GM19328 (cell line): ENCODE data around the gene APBA1.
"Not testable (repeated sequence)": the region's sequence is repeated elsewhere in the genome, so short reads cannot be mapped to it uniquely, and the experiment has no call there.

ENCODE experiments used
- ATAC-seq: cut with Tn5 transposase; IDR thresholded peaks from one replicate; pipeline ENCODE4 v1.9.1; 2021; ENCODE audit warnings: mild to moderate bottlenecking, moderate library complexity; ENCODE audit not compliant: unreplicated experiment

The APBA1 gene

DNA sequence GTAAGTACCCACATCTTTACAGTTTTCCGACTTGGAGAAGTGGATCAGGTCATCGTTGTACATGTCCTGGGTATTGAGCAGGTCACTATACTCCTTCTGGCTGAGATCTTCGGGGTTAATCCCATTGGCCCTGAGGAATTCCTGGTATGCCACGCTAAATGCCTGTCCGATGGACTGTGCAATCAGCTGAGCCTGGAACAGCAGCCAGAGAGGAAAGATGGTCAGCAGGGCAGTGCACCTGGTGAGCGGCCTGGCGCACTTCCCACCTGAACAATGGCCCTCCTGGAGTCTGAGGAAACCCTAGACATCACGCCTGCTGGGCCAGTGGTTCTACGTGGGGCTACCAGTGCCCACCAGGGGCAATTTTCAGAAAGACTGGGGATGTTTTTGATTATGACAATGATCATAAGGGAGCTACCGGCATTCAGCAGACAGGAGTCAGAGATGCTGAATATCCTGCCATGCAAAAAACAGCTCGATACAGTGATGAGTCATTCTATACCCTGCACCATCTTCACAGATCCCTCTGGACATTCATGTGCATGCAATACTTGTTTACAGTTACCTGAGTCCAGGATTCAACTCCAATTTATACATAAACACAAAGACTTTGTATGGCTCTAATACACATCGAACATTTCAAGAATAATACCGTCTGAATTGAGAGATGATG, 219.9 kb downstream of the APBA1 start:
- no peak for ATAC-seq

DNA sequence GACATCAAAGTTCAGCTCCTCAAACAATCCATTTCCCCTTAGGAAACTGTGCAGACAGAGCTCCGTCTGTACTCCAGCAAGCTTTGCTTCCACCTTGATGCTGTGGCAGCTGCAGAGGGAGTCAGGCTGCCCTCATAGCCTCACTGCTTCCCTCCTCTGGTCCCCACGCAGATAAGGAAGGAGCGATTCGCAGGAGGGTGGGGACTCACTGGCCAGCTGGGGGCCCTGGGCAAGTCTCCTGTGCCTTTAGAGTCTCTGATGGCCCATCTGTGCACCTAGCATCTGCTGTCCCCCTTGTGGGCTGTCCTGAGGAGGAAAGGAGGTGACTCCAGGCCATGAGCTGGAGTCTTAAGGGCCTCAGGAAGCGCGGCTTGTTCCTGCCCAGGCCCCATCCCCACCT, 225.7 kb downstream of the APBA1 start:
- no peak for ATAC-seq

DNA sequence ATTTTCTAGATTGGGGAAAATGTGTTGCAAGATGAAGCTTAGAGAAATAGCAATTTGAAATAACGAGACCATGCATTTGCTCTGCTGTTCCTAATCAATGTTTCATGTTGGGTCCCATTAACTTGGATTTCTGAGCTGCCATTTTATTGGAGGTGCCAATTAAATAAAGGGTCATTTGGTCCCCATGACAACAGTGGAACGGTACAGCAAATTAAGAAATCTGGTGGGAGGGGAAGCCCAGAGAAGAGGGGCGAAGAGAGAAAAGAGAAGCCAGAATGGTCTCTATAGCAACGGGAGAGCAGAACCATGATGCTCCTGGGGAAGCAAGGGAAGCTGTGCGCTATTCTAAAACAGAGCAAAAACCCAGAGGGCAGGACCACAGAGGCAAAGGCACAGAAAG, 226.9 kb downstream of the APBA1 start:
- no peak for ATAC-seq

DNA sequence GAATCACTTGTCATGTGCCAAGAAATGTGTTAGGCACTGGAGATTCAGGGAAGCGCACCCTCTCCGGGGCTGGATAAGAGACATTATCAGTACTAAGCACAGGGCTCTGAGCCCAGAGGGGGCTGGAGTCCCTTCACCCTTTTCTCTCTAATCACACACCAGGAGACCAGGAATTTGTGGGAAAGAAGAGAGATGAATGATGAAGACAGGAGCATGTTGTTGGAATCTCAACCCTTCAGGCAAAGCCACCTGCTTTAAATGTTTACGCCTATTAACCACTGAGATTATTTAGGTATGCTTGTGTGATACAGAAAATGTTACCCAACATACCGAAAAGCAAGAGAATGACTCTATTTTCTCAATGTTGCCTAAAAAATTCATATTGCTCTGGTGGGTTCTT, 227.4 kb downstream of the APBA1 start:
- ATAC-seq = no peak

DNA sequence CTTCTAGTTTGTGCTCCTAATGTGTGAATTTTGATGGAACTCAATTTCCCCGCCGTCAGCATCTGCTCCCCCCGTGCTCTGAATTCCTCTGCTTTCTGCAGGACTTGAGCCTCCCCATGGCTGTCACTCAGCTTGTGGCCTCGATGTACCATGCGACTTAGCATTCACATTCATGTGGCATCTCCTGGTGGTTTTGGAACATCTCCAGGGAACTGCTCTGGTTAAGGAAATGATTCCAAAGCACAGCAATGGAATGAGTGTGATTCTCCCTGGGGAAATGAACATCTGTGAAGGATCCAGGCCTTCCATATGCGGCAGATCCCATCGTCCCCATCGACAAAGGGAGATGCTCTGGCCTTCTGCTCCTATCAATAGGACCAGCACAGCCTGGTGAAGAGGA, 228.2 kb downstream of the APBA1 start:
- ATAC-seq = no peak

DNA sequence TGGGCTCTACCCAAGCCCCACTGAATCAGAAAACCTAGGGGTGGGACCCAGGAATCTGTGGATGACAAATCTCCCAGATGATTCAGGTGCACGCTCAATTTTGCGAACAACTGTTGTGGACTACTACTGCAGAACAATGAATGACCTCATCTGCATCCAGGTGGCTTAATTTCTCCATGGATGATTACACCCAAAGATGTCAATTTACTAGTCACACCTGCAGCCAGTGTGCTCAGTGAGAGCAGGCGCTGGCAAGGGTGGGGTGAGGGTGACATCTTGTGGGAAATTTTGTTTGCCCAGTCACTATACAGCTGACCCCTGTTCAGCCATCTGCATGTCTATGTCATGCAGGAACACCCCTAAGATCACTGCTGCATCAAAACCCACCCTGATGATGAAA, 229.0 kb downstream of the APBA1 start:
- no peak for ATAC-seq

DNA sequence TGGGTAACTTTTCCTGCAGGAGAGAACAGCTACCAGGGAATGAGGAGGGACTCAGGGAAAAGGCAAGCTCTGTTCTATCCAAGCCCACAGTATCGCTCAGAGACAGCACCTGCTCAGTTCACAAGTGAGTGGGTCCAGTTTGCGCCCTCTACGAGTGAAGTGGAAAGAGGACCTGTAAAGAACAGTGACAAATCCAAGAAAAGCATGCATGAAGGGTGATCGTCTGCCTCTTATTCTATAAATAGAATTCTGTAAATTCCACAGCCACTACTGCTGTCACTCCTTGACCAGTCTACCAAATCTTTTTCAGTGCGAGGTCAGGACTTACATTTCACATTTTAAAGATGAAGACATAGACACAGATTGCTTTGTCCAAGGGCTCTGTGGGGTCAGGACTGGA, 229.7 kb downstream of the APBA1 start:
- no peak for ATAC-seq

DNA sequence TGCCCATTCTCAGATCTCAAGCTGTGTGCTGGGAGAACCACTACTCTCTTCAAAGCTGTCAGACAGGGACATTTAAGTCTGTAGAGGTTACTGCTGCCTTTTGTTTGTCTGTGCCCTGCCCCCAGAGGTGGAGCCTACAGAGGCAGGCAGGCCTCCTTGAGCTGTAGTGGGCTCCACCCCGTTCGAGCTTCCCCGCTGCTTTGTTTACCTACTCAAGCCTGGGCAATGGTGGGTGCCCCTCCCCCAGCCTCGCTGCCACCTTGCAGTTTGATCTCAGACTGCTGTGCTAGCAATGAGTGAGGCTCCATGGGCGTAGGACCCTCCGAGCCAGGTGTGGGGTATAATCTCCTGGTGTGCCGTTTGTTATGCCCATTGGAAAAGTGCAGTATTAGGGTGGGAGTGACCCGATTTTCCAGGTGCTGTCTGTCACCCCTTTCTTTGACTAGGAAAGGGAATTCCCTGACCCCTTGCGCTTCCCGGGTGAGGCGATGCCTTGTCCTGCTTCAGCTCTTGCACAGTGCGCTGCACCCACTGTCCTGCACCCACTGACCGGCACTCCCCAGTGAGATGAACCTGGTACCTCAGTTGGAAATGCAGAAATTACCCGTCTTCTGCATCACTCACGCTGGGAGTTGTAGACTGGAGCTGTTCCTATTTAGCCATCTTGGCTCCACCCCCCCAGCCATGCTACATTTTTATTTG, 231.8 kb downstream of the APBA1 start:
- ATAC-seq = not testable (repeated sequence)

DNA sequence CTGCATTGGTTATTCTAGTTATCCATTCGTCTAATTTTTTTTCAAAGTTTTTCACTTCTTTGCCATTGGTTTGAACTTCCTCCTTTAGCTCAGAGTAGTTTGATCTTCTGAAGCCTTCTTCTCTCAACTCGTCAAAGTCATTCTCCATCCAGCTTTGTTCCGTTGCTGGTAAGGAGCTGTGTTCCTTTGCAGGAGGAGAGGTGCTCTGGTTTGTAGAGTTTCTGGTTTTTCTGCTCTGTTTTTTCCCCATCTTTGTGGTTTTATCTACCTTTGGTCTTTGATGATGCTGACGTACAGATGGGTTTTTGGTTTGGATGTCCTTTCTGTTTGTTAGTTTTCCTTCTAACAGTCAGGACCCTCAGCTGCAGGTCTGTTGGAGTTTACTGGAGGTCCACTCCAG, 232.5 kb downstream of the APBA1 start:
- not testable (repeated sequence) for ATAC-seq

DNA sequence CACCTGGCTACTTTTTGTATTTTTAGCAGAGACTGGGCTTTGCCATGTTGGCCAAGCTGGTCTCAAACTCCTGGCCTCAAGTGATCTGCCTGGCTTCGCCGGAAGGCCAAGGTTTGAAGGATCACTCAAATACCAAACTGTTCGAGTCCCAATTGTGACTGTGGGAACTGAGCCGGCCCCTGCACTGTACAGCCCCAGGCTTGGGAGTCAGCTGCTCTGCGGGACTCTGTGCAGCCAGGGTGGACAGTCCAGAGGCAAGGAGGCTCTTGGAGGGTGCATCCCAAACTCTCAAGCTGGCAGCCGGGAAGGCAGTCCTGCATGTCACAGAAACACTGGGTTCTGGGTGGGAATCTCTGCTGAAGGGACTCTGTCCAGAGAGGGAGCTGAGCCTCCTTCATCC, 238.2 kb downstream of the APBA1 start:
- ATAC-seq = no peak

DNA sequence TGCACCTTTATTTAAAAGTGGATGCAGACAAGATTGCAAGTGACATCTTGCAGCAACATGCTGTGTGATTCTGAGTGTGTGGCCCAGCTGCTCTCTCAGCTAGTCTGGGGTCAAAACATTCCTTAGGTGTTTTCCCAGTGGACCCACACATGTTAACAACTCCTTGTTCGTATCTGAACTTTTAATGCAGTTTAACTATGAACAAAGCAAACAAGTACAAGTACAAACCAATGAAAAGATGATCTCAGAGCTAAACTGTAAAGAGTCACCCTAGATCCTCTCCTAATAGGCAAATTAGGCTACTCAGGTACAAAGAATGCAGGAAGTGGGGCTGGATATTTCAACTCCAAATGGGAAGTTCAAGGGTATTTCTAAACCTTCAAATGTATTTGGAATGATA, 238.8 kb downstream of the APBA1 start:
- ATAC-seq = no peak

DNA sequence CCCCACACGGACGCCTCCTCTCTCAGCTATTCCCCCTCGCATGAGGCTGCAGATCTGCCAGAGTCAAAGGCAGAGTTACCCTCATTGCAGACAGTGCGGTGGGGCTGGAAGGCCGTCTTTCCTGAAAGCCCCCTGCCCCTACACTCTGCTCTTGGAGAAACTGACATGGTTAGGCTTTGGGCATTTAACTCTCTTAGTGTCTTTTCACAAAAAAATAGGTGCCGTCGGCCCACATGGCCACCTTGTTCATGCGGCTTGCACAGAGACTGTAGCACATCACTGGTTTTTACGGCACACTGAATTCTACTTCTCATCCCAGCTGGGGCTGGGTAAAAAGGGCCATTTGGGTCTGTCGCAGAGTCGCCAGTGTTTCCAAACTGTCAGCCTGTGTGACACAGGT, 239.5 kb downstream of the APBA1 start:
- no peak for ATAC-seq

DNA sequence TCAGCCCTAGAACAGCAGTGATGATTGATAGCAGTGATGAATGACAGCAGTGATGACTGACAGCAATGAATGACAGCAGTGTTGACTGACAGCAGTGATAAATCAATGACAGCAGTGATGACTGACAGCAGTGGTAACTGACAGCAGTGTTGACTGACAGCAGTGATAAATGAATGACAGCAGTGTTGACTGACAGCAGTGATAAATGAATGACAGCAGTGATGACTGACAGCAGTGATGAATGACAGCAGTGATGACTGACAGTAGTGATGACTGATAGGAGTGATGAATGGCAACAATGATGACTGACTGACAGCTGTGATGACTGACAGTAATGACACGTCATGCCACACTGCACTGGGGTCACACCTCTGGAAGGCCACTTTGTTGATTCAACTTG, 240.4 kb downstream of the APBA1 start:
- no peak for ATAC-seq

DNA sequence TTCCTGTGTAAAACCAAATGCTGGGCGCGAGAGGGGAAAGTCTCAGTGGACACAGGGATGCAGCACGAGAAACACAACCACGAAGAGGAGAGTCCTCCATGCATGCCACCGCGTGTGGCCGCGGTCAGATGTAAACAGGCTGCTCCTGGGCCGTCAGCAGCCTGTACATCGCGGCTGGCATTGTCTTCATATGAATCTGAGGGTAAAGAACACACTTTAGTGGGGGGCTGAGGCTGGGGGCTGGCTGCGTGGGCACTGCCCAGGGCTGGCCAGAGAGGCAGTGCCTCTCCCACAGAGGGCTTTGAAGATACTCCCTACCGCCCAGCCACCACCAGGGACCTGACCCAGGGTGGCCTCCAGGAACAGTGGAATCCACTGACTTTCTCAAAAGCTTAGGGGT, 241.0 kb downstream of the APBA1 start:
- no peak for ATAC-seq

DNA sequence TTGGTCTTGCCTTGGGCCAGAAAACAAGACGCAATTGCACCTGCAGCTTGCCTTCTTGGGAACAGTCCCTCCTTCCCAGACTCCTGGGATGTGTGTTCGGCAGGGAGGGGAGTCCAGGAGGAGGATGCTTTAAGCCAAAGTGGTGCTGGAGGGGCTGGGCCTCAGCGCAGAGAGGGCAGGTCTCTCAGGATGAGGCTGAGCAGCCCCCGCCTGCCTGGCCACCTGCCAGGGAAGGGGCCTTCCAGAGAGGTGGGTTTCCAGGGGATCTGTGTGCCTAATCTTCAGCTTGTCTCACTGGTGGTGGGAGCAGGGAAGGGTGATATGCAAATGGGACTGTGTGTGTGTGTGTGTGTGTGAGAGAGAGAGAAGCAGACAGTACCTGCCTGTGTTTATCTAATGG, 242.0 kb downstream of the APBA1 start:
- ATAC-seq = no peak

DNA sequence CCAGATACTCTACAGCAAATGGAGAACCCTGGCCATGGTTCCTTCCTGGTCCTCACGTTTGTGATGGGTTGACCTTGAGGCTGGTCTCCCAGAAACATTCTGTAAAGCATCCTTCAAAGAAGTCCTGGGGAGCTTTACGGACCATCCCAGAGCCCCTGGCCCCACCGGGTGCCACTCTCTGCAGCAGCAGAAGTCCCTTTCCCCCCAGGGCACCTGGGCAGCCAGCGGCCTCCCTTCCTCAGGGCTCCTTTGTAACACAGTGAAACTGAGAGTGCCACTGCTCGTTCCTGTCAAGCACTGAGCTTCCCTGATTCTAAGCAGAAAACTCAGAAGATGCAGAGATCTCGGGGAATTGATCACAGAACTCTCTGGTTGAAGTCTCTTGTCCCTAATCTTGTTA, 242.9 kb downstream of the APBA1 start:
- no peak for ATAC-seq

DNA sequence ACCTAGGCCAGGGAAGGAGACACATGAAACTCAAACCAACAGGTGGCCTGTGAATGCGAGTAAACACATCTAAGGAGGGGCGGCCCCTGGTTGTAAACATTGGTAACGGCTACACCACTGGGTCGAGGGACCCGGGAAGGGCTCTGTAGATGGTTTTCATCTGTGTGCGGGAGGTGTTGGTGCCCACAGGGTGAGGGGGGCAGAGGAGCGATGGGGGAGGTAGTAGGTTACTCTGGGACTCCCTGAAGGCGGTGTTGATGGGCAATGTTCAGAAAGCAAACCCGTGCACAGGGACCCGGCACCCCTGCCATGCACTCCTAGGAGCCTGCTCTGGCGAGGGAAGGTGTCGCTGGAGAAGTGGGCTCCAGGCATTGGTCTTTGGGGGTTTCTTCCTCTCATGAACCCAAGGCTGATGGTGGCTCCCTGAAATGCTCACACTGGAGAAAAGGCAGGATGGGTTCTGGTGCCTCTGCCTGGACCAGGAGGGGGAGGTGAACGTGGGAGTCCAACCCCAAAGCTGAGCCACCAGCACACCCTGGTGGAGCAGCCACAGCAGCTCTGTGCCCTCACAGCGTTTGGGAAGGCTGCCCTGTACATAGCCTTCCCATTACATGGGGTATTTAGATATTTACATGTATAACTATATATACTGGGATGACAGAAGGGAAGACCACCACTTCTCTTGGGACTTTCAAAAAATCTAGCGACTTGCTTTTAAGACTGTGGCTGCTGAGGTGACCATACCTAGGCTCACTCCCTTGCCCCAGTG, 244.0 kb downstream of the APBA1 start:
- no peak for ATAC-seq

DNA sequence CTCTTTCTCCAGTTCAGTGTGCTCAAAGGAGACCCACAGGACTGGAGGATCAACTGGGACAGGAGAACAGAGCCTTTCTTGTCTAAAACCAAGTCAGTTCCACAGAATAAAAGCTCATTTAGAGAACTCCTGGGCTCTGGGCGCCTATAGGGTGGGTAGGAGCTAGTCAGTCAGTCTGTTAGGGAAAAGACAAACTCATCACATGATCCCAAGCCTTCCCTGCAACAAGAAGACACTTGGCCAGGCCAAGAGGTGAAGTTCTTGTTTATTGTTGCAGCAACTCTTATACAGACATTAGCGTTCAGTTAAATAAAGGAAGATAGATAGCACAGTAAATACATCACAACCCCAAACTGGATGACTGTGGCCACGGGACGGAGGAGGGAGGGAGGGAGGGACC, 244.9 kb downstream of the APBA1 start:
- no peak for ATAC-seq

DNA sequence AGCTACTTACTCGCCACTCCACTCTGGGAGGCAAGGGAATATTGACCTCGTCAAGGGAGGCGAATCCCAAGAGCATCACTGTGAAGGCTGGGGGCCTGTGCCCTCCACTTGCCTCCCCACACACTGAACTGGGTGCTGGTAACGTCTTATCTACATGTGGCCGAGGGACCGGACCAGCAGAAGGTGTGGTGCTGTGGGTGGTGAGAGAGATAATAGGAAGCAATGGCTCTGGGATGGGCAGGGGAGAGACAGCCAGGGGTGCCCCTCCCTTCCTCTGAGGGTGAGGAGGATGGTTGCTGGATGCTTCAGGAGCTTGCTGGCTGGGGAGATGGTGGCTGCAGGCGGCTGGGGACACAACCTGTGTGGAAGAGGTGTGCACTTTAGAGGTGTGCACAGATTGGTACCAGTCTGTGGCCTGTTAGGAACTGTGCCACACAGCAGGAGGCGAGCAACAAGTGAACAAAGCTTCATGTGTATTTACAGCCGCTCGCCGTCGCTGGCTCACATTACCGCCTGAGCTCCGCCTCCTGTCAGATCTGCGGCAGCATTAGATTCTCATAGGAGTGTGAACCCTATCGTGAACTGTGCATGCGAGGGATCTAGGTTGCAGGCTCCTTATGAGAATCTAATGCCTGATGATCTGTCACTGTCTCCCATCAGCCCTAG, 246.9 kb downstream of the APBA1 start:
- no peak for ATAC-seq

DNA sequence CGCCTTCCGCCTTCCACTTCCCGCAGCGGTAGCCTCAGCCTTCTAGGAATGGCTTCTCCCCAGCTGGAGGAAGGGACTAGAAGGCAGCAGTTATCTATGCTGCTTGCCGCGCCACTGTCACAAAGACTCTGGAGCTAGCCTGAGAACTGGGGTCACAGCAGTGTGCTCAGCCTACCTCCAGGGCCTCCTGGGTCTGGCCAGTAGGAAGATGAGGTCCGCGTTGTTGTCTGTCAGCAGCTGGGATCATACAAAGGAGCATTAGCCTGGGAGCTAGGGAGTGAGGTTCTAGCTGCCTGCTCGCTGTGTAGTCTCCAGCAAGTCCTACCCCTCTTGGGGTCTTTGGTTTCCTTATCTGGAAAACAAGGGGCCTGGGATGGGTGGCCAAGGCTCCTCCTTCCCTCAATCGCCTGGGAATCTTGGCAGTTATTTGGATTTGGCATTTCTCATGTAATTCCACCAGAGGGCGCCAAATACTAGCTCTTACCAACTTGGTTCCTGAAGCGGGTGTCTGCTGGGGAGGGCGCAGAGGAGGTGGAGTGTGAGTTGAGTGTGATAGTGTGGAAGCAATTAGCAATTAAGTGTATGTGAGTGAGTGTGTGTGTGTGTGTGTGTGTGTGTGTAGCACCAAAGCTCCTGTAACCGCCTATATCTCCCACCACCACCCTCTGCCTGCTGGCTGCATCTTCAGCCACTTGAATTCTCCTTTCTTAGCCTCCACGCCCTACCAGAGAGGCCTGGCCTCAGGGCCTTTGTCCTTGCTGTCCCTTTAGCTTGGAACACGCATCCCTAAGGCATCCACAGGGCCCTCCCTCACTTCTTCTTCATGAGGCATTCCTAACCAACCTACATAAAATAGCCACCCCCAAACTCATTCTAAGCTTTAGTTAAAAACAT, 250.0 kb downstream of the APBA1 start:
- peak; percentile 58 for ATAC-seq
